Measurements from ENCODE around the gene HOXA3. TPM values are rescaled to one million over a fixed set of nuclear protein-coding genes. Genes with fewer than 3 reads are reported as not detected.

The HOXA3 gene
- total RNA-seq, 3 donors from 2014 or later (not counting 1 experiment from before 2014, with no cell fraction given): 0.32 to 0.78 (median 0.35) TPM

DNA sequence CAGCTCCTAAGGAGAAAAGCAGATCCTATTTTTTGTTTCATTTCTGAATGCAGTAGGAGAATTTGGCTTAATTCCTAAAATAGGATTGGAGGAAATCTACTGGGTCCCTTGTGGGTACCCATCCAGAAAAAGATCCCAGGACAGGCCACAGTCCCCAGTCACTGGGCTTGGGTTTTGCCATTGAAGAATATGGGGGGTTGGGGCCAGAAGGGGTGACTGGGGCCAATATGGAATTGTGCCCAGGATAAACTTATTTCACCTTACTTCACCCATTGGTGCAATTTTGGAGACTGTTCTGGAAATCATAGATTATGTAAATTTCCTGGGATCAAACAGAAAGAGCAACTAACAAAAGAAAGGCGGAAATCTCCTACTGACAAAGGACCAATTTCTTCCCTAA is 13.9 kb downstream of the HOXA3 start:
- intact Hi-C loops (cut with micrococcal nuclease): no loop called here
- Histone ChIP-seq H3K9me3 (ENCODE audit: control insufficient read depth, insufficient read depth, low read length) (no peaks in the 10 kb centered on the region), H3K4me3 (ENCODE audit: low read length) (no peak overlapping the region), H3K27me3 (ENCODE audit: control insufficient read depth, insufficient read depth, low read length) (peaks cover 6% of the 10 kb centered on the region), H3K27ac (ENCODE audit: low read length) (no peak overlapping the region), H3K4me1 (ENCODE audit: control insufficient read depth, insufficient read depth, low read length) (no peaks in the 10 kb centered on the region), H3K36me3 (ENCODE audit: control insufficient read depth, insufficient read depth, low read length) (no peaks in the 10 kb centered on the region)
- ATAC-seq (no peak), DNase-seq (no peak)
- Mint-ChIP-seq H3K4me1 (peaks cover 0 to 10% of the 10 kb centered on the region in 2 donors), H3K9me3 (no peaks in the 10 kb centered on the region), H3K27me3 (ENCODE audit: low read depth in 2 of 2) (peaks cover 44 to 68% of the 10 kb centered on the region in 2 donors), H3K27ac (no peak overlapping the region), H3K4me3 (no peak overlapping the region), H3K36me3 (no peaks in the 10 kb centered on the region)
- 83% methylated on average over 1 of the region's 1 CpG for WGBS (ENCODE audit: insufficient coverage)
- TF ChIP-seq, protein P1, sequence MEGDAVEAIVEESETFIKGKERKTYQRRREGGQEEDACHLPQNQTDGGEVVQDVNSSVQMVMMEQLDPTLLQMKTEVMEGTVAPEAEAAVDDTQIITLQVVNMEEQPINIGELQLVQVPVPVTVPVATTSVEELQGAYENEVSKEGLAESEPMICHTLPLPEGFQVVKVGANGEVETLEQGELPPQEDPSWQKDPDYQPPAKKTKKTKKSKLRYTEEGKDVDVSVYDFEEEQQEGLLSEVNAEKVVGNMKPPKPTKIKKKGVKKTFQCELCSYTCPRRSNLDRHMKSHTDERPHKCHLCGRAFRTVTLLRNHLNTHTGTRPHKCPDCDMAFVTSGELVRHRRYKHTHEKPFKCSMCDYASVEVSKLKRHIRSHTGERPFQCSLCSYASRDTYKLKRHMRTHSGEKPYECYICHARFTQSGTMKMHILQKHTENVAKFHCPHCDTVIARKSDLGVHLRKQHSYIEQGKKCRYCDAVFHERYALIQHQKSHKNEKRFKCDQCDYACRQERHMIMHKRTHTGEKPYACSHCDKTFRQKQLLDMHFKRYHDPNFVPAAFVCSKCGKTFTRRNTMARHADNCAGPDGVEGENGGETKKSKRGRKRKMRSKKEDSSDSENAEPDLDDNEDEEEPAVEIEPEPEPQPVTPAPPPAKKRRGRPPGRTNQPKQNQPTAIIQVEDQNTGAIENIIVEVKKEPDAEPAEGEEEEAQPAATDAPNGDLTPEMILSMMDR (IDR thresholded peaks at IDR 0.05): no peak

DNA sequence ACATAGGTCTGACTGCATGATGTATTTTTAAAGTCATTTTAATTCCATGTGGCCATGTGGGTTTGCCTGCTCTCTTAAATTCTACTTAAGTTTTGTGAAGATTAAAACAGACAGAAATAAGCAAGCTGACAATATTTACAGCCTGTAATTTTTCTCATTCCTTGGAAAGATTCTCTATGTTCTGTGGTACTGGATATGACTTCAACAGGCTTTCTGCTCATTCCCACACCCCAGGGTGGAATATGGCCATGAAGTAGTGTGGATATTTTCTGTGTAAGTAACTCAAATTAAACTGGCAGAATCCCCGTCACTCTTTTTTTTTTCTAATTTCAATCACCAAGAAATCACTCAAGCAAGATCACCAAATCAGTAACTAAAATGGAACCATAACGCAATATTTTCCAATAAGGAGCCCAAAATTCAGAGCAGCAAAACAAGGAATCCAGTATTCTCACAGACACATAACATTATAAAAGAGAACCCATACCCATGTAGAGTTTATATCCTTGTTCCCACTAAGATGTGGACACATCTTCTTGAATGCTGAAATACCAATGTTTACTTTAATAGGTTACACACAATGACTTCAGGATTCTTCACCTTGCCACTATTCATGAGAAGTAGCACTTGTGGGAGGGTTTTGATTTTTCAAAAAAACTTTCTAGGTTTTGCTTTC is 14.6 kb downstream of the HOXA3 start:
- H3K4me3 ChIP-seq (ENCODE audit: low read length): no peak overlapping the region
- intact Hi-C loops (cut with micrococcal nuclease): no loop called here
- H3K9me3 ChIP-seq (ENCODE audit: control insufficient read depth, insufficient read depth, low read length): no peaks in the 10 kb centered on the region
- no peak overlapping the region for H3K27ac ChIP-seq (ENCODE audit: low read length)
- no peak for ATAC-seq
- H3K4me1 ChIP-seq (ENCODE audit: control insufficient read depth, insufficient read depth, low read length): no peaks in the 10 kb centered on the region
- H3K4me1 Mint-ChIP-seq: peaks cover 0 to 6% of the 10 kb centered on the region in 2 donors
- H3K27ac Mint-ChIP-seq: no peak overlapping the region
- no peaks in the 10 kb centered on the region for H3K9me3 Mint-ChIP-seq
- H3K4me3 Mint-ChIP-seq: no peak overlapping the region
- peaks cover 48 to 67% of the 10 kb centered on the region in 2 donors for H3K27me3 Mint-ChIP-seq (ENCODE audit: low read depth in 2 of 2)
- WGBS (ENCODE audit: insufficient coverage): 95% methylated on average over 2 of the region's 2 CpGs
- no peaks in the 10 kb centered on the region for H3K36me3 ChIP-seq (ENCODE audit: control insufficient read depth, insufficient read depth, low read length)
- H3K27me3 ChIP-seq (ENCODE audit: control insufficient read depth, insufficient read depth, low read length): peaks cover 6% of the 10 kb centered on the region
- H3K36me3 Mint-ChIP-seq: no peaks in the 10 kb centered on the region
- TF ChIP-seq, protein P1 (IDR thresholded peaks at IDR 0.05): no peak
- DNase-seq: no peak

DNA sequence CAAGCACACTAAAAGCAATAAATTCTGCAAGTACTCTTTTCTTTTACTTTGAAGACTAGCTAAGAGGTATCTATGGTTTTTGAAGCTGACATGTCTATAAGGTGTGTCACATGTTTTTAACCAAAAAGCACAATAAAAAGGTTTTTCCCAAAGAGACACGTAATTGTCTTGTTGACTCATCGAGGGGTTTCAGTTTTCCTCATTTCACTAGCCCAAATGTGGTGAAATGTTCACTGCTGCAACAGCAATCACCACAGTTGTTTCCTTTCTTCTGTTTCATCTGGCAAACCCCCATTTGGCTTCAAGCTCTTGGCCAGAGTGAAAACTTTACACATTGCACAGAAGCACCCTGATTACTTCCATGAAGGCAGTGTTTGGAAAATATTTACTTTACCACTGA is 18.0 kb downstream of the HOXA3 start:
- H3K36me3 ChIP-seq (ENCODE audit: control insufficient read depth, insufficient read depth, low read length): no peaks in the 10 kb centered on the region
- no peaks in the 10 kb centered on the region for H3K9me3 ChIP-seq (ENCODE audit: control insufficient read depth, insufficient read depth, low read length)
- 23% methylated on average over 2 of the region's 2 CpGs for WGBS (ENCODE audit: insufficient coverage)
- H3K27ac ChIP-seq (ENCODE audit: low read length): no peak overlapping the region
- Mint-ChIP-seq H3K27ac (no peak overlapping the region), H3K36me3 (no peaks in the 10 kb centered on the region), H3K27me3 (ENCODE audit: low read depth in 2 of 2) (peaks cover 38 to 50% of the 10 kb centered on the region in 2 donors), H3K9me3 (no peaks in the 10 kb centered on the region), H3K4me3 (no peak overlapping the region), H3K4me1 (no peaks in the 10 kb centered on the region)
- ATAC-seq (no peak), DNase-seq (peak in 1 of 2 donors; percentile 15)
- H3K4me1 ChIP-seq (ENCODE audit: control insufficient read depth, insufficient read depth, low read length): no peaks in the 10 kb centered on the region
- intact Hi-C loops (cut with micrococcal nuclease): no loop called here
- TF ChIP-seq, protein P1 (IDR thresholded peaks at IDR 0.05): no peak
- H3K4me3 ChIP-seq (ENCODE audit: low read length): no peak overlapping the region
- H3K27me3 ChIP-seq (ENCODE audit: control insufficient read depth, insufficient read depth, low read length): peaks cover 6% of the 10 kb centered on the region
